ENCODE results near the gene HSD11B2. TPM values are rescaled to one million over a fixed set of nuclear protein-coding genes. Genes with fewer than 3 reads are reported as not detected.

The HSD11B2 gene
- total and polyA plus RNA-seq, 2 of the 4 experiments (the other 2 are of a cell fraction) = 0.26 TPM; not detected in 1

DNA sequence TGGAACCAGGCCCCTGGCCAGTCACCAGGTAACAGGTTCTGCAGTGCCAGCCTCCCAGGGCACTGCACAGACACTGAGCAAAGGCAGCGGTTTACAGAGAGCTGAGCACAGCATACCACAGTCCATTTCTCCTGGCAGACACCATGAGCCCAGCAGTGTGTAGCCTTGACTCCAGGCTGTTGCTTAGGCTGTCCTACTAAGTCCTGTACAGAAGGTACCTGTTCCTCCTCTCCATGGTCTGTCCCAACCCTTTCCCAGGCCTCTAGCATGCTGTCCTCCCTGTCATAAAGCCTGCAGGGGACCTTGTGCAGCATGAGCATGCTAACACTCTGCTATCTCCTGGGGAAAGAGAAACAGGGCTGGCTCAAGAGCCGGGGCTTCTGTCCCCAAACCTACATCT is 30.0 kb downstream of the HSD11B2 start:
- no TSS peak for BruUV-seq (replicated peaks)
- DNase-seq = no peak
- Histone ChIP-seq H2AK9ac (replicated peaks; ENCODE audit: low read depth, low read length, poor library complexity) (no peak overlapping the region), H4K20me1 (ENCODE audit: insufficient read depth, low read length) (peaks cover 96% of the 10 kb centered on the region), H2AFZ (replicated peaks; ENCODE audit: low read length, poor library complexity) (no peak overlapping the region), H3K27me3 (ENCODE audit: control insufficient read depth, insufficient read depth, low read length) (no peaks in the 10 kb centered on the region), H3K9ac (ENCODE audit: low read depth, low read length) (no peak overlapping the region), H3K9me1 (ENCODE audit: insufficient read depth, low read length) (peaks cover 15% of the 10 kb centered on the region), H3K18ac (ENCODE audit: low read depth, low read length) (no peak overlapping the region), H4K5ac (ENCODE audit: low read depth, low read length) (no peak overlapping the region), H3K36me3 (ENCODE audit: control insufficient read depth, insufficient read depth, low read length) (peaks cover 6% of the 10 kb centered on the region), H3K14ac (replicated peaks; ENCODE audit: low read depth, low read length) (no peak overlapping the region), H3K4ac (ENCODE audit: low read depth, low read length) (no peak overlapping the region), H3K56ac (ENCODE audit: extremely low read depth, insufficient read depth, low read length) (no peak overlapping the region), H4K91ac (ENCODE audit: insufficient read depth, low read depth, low read length) (no peak overlapping the region), H3K23ac (ENCODE audit: low read depth, low read length) (no peak overlapping the region), H3K79me1 (ENCODE audit: low read depth in 1 of 2, low read length in 2 of 2) (peaks cover 23 to 96% of the 10 kb centered on the region in 2 experiments), H3K27ac (ENCODE audit: insufficient read depth, low read length) (no peak overlapping the region), H3K4me3 (ENCODE audit: insufficient read depth, low read depth, low read length) (no peak overlapping the region), H2BK15ac (ENCODE audit: low read depth, low read length) (no peak overlapping the region), H3K4me2 (ENCODE audit: low read depth, low read length) (no peak overlapping the region), H3K9me3 (ENCODE audit: control insufficient read depth, insufficient read depth, low read length) (no peaks in the 10 kb centered on the region), H3K4me1 (ENCODE audit: control insufficient read depth, insufficient read depth, low read length) (peaks cover 31% of the 10 kb centered on the region), H2BK120ac (ENCODE audit: low read depth, low read length) (no peak overlapping the region), H2AK5ac (ENCODE audit: low read depth, low read length) (no peak overlapping the region), H2BK20ac (ENCODE audit: low read depth, low read length) (no peak overlapping the region), H2BK5ac (ENCODE audit: low read depth, low read length, poor library complexity, severe bottlenecking) (no peak overlapping the region), H4K8ac (ENCODE audit: low read depth in 2 of 2, low read length in 2 of 2) (no peak overlapping the region)
- intact Hi-C loops (cut with micrococcal nuclease) (no loop called here), in situ Hi-C loops (cut with MboI; ENCODE audit: low sequenced_read_pairs) (no loop called here), dilution Hi-C loops (cut with HindIII; ENCODE audit: low sequenced_read_pairs, unreplicated experiment) (no loop called here)
- CTCF ChIA-PET = no interaction called here
- no peak for ATAC-seq (ENCODE audit: low read depth)
- TF ChIP-seq BHLHE40 (IDR thresholded peaks at IDR 0.05; ENCODE audit: low read depth, low read length) = no peak
- no peak for TF ChIP-seq MAFK (IDR thresholded peaks at IDR 0.05; ENCODE audit: low read depth, low read length)
- TF ChIP-seq, protein P1, sequence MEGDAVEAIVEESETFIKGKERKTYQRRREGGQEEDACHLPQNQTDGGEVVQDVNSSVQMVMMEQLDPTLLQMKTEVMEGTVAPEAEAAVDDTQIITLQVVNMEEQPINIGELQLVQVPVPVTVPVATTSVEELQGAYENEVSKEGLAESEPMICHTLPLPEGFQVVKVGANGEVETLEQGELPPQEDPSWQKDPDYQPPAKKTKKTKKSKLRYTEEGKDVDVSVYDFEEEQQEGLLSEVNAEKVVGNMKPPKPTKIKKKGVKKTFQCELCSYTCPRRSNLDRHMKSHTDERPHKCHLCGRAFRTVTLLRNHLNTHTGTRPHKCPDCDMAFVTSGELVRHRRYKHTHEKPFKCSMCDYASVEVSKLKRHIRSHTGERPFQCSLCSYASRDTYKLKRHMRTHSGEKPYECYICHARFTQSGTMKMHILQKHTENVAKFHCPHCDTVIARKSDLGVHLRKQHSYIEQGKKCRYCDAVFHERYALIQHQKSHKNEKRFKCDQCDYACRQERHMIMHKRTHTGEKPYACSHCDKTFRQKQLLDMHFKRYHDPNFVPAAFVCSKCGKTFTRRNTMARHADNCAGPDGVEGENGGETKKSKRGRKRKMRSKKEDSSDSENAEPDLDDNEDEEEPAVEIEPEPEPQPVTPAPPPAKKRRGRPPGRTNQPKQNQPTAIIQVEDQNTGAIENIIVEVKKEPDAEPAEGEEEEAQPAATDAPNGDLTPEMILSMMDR (conservative IDR thresholded peaks at IDR 0.05; ENCODE audit: low read depth, low read length) = no peak
- TF ChIP-seq, protein P2, sequence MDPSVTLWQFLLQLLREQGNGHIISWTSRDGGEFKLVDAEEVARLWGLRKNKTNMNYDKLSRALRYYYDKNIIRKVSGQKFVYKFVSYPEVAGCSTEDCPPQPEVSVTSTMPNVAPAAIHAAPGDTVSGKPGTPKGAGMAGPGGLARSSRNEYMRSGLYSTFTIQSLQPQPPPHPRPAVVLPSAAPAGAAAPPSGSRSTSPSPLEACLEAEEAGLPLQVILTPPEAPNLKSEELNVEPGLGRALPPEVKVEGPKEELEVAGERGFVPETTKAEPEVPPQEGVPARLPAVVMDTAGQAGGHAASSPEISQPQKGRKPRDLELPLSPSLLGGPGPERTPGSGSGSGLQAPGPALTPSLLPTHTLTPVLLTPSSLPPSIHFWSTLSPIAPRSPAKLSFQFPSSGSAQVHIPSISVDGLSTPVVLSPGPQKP (IDR thresholded peaks at IDR 0.05; ENCODE audit: borderline replicate concordance, low read depth, low read length) = no peak
- TF ChIP-seq RFX5 (IDR thresholded peaks at IDR 0.05; ENCODE audit: low read depth, low read length) = no peak
- no peak for TF ChIP-seq CEBPB (IDR thresholded peaks at IDR 0.05; ENCODE audit: low read depth, low read length)
- TF ChIP-seq SMC3 (IDR thresholded peaks at IDR 0.05; ENCODE audit: low read depth, low read length) = no peak
- WGBS, 2 experiments (ENCODE audit: extremely low coverage in 2 of 2, insufficient read length in 1 of 2) = no CpG with 5 or more reads among the region's 2 CpGs
- POLR2A ChIA-PET (ENCODE audit: unreplicated experiment) = no interaction called here

All from IMR-90 (cell line).